Prostate gland (tissue), 2 donors: ENCODE measurements around the gene ETV3L. TPM values are rescaled to one million over a fixed set of nuclear protein-coding genes. Genes with fewer than 3 reads are reported as not detected.
A peak's percentile ranks its signal among the peaks of the same experiment; 100 is the strongest.

Experiments used
- DNase-seq: peaks from one replicate; pipeline ENCODE4 v3.0.0-alpha.2; 2019; ENCODE audit warnings: low spot score
- H3K27ac ChIP-seq, 2 donors: fragments of 200-600 bp; sonication (generic); 2 replicates each; pipeline ENCODE4 v1.5.1; 2017 to 2019
- H3K27me3 ChIP-seq: fragments of 200-600 bp; sonication (generic); replicated peaks from 2 replicates; pipeline ENCODE4 v1.5.1; 2019; ENCODE audit not compliant: insufficient read depth
- H3K36me3 ChIP-seq, 2 donors: fragments of 200-600 bp; sonication (generic); 1 replicate in 1 of 2; 2 replicates in 1 of 2; pipeline versions ENCODE4 v1.5.1 to v1.8.1; 2017 to 2019
- H3K4me1 ChIP-seq: fragments of 200-600 bp; sonication (generic); replicated peaks from 2 replicates; pipeline ENCODE4 v1.5.1; 2019
- H3K4me3 ChIP-seq, 2 donors: fragments of 200-600 bp; sonication (generic); 2 replicates each; pipeline ENCODE4 v1.5.1; 2017 to 2019
- H3K9me3 ChIP-seq: fragments of 200-600 bp; sonication (generic); 2 replicates; pipeline ENCODE4 v1.5.1; 2017
- POLR2A ChIP-seq: fragments of 450-650 bp; IDR thresholded peaks from one replicate; pipeline ENCODE4 v1.6.1; 2016; ENCODE audit warnings: antibody characterized with exemption, mild to moderate bottlenecking
- POLR2AphosphoS5 ChIP-seq: sonication (generic); formaldehyde crosslinking; IDR thresholded peaks from one replicate; pipeline ENCODE4 v1.6.1; 2017; ENCODE audit warnings: antibody characterized with exemption
- WGBS: methylation state at CpG from one replicate; pipeline ENCODE4 v1.1.5; 2018; 5-methylcytosine and 5-hydroxymethylcytosine counted together
- intact Hi-C: fragments of 100-400 bp; cut with DNase I; formaldehyde crosslinking; loops from one replicate; pipeline ENCODE4 v1.14.2; 2022
- total RNA-seq, 2 donors: library from RNA; depleted of rRNA; stranded (reverse); fragments of >200 nt; gene quantifications; one replicate each; pipeline ENCODE4 v1.1.0, GENCODE V29; 2016
- TF ChIP-seq, protein P1 (sequence below), 4 experiments: fragments of 200-600 bp in 2 of 4; fragments of 450-650 bp in 2 of 4; sonication (generic) in 2 of 4; IDR thresholded peaks; 1 replicate in 3 of 4; 2 replicates in 1 of 4; pipeline ENCODE4 v1.5.1; 2016 to 2019; ENCODE audit warnings: antibody characterized with exemption in 4 of 4, mild to moderate bottlenecking in 2 of 4, moderate library complexity in 2 of 4

The ETV3L gene
- total RNA-seq, 2 donors from 2014 or later: not detected

DNA sequence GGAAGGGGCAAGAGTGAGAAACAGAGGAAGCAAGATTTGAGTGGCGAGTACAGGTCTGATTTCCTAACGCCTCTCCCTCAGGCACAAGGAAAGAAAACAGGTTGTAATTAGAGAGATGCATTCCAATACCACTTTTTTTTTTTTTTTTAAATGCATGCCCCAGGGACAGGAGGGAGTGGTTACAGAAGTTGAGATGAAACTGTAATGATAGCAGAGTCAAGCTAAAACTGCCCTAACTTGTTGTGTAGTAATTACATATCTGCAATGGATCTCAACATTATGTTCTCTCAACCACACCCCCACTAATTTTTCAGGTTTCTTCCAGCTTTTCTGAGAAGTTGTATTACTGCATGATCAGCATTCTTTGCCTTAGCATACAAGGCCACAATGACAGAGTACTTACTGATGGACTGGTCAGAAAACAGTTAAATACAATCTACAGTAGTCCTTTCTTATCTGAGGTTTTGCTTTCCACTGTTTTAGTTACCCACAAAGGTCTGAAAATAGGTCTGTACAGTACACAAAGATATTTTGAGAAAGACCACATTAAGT is 33.1 kb upstream of the ETV3L start:
- Histone ChIP-seq H3K27ac (peak overlapping the region; percentile 57 to 60), H3K27me3 (no peaks in the 10 kb centered on the region), H3K36me3 (peaks cover 0 to 14% of the 10 kb centered on the region in 2 donors), H3K9me3 (no peaks in the 10 kb centered on the region), H3K4me1 (peaks cover 6% of the 10 kb centered on the region), H3K4me3 (no peak overlapping the region)
- 51% methylated on average over 2 of the region's 2 CpGs for WGBS
- peak; percentile 20 for DNase-seq
- intact Hi-C loops: no loop called here
- peak; percentile 80 for TF ChIP-seq POLR2AphosphoS5
- TF ChIP-seq, protein P1, sequence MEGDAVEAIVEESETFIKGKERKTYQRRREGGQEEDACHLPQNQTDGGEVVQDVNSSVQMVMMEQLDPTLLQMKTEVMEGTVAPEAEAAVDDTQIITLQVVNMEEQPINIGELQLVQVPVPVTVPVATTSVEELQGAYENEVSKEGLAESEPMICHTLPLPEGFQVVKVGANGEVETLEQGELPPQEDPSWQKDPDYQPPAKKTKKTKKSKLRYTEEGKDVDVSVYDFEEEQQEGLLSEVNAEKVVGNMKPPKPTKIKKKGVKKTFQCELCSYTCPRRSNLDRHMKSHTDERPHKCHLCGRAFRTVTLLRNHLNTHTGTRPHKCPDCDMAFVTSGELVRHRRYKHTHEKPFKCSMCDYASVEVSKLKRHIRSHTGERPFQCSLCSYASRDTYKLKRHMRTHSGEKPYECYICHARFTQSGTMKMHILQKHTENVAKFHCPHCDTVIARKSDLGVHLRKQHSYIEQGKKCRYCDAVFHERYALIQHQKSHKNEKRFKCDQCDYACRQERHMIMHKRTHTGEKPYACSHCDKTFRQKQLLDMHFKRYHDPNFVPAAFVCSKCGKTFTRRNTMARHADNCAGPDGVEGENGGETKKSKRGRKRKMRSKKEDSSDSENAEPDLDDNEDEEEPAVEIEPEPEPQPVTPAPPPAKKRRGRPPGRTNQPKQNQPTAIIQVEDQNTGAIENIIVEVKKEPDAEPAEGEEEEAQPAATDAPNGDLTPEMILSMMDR (IDR thresholded peaks at IDR 0.05): no peak

DNA sequence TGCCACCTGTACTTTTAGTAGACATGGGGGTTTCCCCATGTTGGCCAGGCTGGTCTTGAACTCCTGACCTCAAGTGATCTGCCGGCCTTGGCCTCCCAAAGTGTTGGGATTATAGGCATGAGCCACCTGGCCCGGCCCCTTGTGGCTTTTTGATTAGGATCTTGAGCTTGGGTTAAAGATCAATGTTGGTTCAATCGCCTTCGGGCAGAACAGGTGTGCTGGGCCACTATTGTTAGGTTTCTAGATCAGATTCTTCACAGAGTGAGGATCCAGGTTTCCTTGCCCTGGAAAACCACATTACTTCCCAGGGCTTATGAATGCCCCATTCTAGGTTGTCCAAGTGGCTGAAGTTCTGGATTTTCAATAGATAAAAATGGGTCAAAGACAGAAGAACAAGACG is 32.5 kb upstream of the ETV3L start:
- Histone ChIP-seq H3K4me3 (no peak overlapping the region), H3K9me3 (no peaks in the 10 kb centered on the region), H3K36me3 (peaks cover 0 to 14% of the 10 kb centered on the region in 2 donors), H3K4me1 (peaks cover 6% of the 10 kb centered on the region), H3K27ac (peak overlapping the region; percentile 57 to 60), H3K27me3 (no peaks in the 10 kb centered on the region)
- TF ChIP-seq POLR2AphosphoS5: no peak
- TF ChIP-seq, protein P1 (IDR thresholded peaks at IDR 0.05): no peak
- no peak for TF ChIP-seq POLR2A
- intact Hi-C loops: no loop called here
- WGBS: 51% methylated on average over 5 of the region's 5 CpGs
- no peak for DNase-seq

DNA sequence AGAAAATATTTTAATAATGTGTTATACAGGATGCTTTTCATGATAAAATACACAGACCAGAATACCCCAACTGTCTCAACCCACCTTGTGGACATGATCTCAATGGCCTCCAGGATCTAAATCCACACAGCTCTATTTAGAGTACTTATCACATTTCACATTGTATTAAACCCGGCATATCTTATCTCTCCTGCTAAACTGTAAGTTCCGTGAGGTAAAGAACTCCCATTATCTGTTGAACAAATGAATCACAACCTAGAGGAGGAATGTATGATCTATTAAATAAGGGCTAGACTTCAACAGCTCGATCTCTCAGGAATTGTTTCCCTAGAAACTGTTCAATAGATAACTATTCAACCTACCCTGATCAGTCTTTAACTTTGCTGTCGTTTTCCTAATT is 31.7 kb upstream of the ETV3L start:
- Histone ChIP-seq H3K36me3 (peaks cover 0 to 14% of the 10 kb centered on the region in 2 donors), H3K9me3 (no peaks in the 10 kb centered on the region), H3K4me3 (no peak overlapping the region), H3K4me1 (peaks cover 6% of the 10 kb centered on the region), H3K27me3 (no peaks in the 10 kb centered on the region), H3K27ac (peak overlapping the region in 1 of 2 donors; percentile 57)
- no peak for TF ChIP-seq POLR2AphosphoS5
- TF ChIP-seq, protein P1 (IDR thresholded peaks at IDR 0.05): no peak
- TF ChIP-seq POLR2A: no peak
- intact Hi-C loops: no loop called here
- DNase-seq: no peak
- 68% methylated on average over 4 of the region's 4 CpGs for whole genome bisulfite sequencing

DNA sequence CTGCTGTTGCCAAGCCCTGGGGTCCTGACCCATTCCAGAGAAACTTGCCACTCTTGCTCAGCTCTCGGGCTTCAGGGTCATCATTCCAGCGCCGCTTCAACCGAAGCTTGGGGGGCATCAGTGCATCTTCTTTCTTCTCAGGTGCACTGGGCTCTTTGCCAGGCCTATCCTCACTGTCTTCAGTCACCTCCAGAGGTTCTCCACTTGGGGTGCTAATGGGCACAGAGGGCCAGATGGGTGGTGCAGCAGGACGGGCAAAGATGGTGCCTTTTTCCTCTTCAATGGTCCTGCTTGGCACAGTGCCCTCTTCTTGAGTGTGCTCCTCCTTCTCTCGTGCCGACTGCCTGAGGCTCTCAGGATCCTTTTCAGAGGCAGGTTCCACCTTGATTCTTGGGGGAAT is 25.2 kb upstream of the ETV3L start:
- no peak overlapping the region for H3K4me3 ChIP-seq
- intact Hi-C loops: no loop called here
- H3K27ac ChIP-seq: no peak overlapping the region
- H3K9me3 ChIP-seq: no peaks in the 10 kb centered on the region
- TF ChIP-seq POLR2AphosphoS5: no peak
- TF ChIP-seq, protein P1 (IDR thresholded peaks at IDR 0.05): no peak
- no peak for TF ChIP-seq POLR2A
- 72% methylated on average over 7 of the region's 7 CpGs for WGBS
- peaks cover 11 to 12% of the 10 kb centered on the region in 2 donors for H3K36me3 ChIP-seq
- no peaks in the 10 kb centered on the region for H3K27me3 ChIP-seq
- no peak for DNase-seq
- H3K4me1 ChIP-seq: no peaks in the 10 kb centered on the region

DNA sequence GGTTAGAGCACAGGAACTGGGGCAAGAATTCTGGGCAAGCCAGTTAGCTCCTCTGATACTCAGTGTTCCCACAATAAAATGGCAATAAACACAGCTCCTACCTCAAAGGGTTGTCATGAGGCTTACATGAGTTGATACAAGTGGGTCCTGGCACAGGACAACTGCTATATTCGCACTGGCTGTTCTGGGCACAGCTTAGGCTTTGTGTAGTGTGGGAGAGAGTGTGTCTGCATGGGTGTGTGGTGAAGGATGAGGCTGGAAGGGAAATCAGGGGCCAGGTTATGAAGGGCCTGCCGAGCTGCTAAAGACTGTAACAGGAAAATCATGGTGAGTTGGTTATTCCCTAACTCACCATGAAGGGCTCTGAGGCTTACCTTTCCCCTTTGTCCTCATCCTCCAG is 19.8 kb upstream of the ETV3L start:
- Histone ChIP-seq H3K27me3 (no peaks in the 10 kb centered on the region), H3K9me3 (no peaks in the 10 kb centered on the region), H3K36me3 (no peaks in the 10 kb centered on the region), H3K4me3 (no peak overlapping the region), H3K27ac (no peak overlapping the region), H3K4me1 (no peaks in the 10 kb centered on the region)
- TF ChIP-seq, protein P1 (IDR thresholded peaks at IDR 0.05): no peak
- TF ChIP-seq POLR2AphosphoS5: peak; percentile 48
- no peak for TF ChIP-seq POLR2A
- intact Hi-C loops: no loop called here
- DNase-seq: peak; percentile 22
- WGBS: 59% methylated on average over 2 of the region's 2 CpGs
